Transverse colon (tissue), 4 donors: ENCODE results near the gene SEMA3F. TPM values are rescaled to one million over a fixed set of nuclear protein-coding genes. Genes with fewer than 3 reads are reported as not detected.

Experiments
- DNase-seq: peaks from one replicate; pipeline ENCODE4 v3.0.0-alpha.2; 2019
- H3K27ac ChIP-seq, 4 donors: fragments of 200-600 bp; sonication (generic); 2 replicates each; pipeline ENCODE4 v1.5.1; 2016 to 2018; ENCODE audit warnings: inconsistent platforms in 4 of 4
- H3K27me3 ChIP-seq: fragments of 200-600 bp; sonication (generic); 2 replicates; pipeline ENCODE4 v1.5.1; 2017; ENCODE audit warnings: inconsistent platforms
- H3K36me3 ChIP-seq, 4 donors: fragments of 200-600 bp; sonication (generic); 2 replicates each; pipeline ENCODE4 v1.5.1; 2017 to 2019; ENCODE audit warnings: inconsistent platforms in 4 of 4
- H3K4me1 ChIP-seq, 4 donors: fragments of 200-600 bp; sonication (generic); 2 replicates each; pipeline ENCODE4 v1.5.1; 2017 to 2020; ENCODE audit warnings: inconsistent platforms in 4 of 4
- H3K4me3 ChIP-seq, 4 donors: fragments of 200-600 bp; sonication (generic); 1 replicate in 1 of 4; 2 replicates in 3 of 4; pipeline versions ENCODE4 v1.5.1 to v1.6.1; 2017 to 2019; ENCODE audit warnings: inconsistent platforms in 4 of 4
- H3K9me3 ChIP-seq, 2 donors: fragments of 200-600 bp; sonication (generic); 2 replicates each; pipeline ENCODE4 v1.5.1; 2017 to 2019; ENCODE audit warnings: inconsistent platforms in 2 of 2
- EP300 ChIP-seq: sonication (generic); formaldehyde crosslinking; IDR thresholded peaks from one replicate; pipeline ENCODE4 v1.6.1; 2017; ENCODE audit warnings: antibody characterized with exemption, low read depth
- POLR2A ChIP-seq: fragments of 450-650 bp; IDR thresholded peaks from one replicate; pipeline ENCODE4 v1.6.1; 2016; ENCODE audit warnings: antibody characterized with exemption, mild to moderate bottlenecking, moderate library complexity
- POLR2AphosphoS5 ChIP-seq, 3 donors: sonication (generic); formaldehyde crosslinking; IDR thresholded peaks; one replicate each; pipeline ENCODE4 v1.6.1; 2016; ENCODE audit warnings: antibody characterized with exemption in 3 of 3
- WGBS, 2 donors: methylation state at CpG; one replicate each; pipeline ENCODE4 v1.1.5; 2018; ENCODE audit warnings: low coverage in 1 of 2; 5-methylcytosine and 5-hydroxymethylcytosine counted together
- in situ Hi-C, 4 donors: fragments of 200-750 bp; cut with MboI; loops; one replicate each; pipeline versions ENCODE4 v1.15.0 to v1.15.1; 2017; ENCODE audit warnings: low sequenced_read_pairs in 3 of 4, low pct_ligation_motif_present in 1 of 4, low pct_unique_long_range_greater_than_20kb in 1 of 4
- intact Hi-C: fragments of 100-400 bp; cut with DNase I; formaldehyde crosslinking; loops from one replicate; pipeline ENCODE4 v1.15.1; 2023; ENCODE audit warnings: low total_unique reads
- total RNA-seq, 4 donors: library from RNA; depleted of rRNA; stranded (reverse); fragments of >200 nt; gene quantifications; one replicate each; pipeline ENCODE4 v1.1.0, GENCODE V29; 2016
- TF ChIP-seq, protein P1 (sequence below), 5 experiments: fragments of 200-600 bp in 3 of 5; fragments of 450-650 bp in 2 of 5; sonication (generic) in 3 of 5; IDR thresholded peaks; 1 replicate in 2 of 5; 2 replicates in 3 of 5; pipeline ENCODE4 v1.5.1; 2016 to 2017; ENCODE audit warnings: antibody characterized with exemption in 5 of 5, inconsistent platforms in 3 of 5, mild to moderate bottlenecking in 2 of 5, moderate library complexity in 1 of 5

The SEMA3F gene
- total RNA-seq, 4 donors from 2014 or later = 1.9 to 30.6 (median 3.8) TPM

DNA sequence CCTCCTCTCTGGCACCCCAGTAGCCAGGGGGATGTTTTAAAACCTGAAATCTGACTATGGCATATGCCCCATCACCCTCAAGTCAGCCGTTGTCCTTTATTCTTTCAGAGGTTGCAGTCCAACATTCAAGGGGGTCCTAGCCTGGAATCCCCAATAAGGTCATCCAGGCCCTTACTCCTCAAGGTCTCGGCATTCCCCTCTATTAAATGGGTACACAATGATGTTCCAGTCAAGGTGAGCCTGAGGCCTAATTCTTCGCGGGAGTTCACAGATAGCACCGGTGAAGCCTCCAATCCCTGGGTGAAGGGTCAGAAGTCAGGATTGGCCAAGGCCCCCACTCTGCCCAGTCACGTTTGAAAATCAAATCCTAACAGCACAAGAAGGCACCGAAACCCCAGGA lies 8.1 kb upstream of the SEMA3F start:
- H3K9me3 ChIP-seq = no peaks in the 10 kb centered on the region
- no peaks in the 10 kb centered on the region for H3K36me3 ChIP-seq
- H3K27me3 ChIP-seq = no peaks in the 10 kb centered on the region
- in situ Hi-C loops (no loop called here), intact Hi-C loops (no loop called here)
- WGBS, 2 donors = 91% methylated on average over 7 of the region's 7 CpGs; no CpG with 5 or more reads in 1 of the 2 donors
- TF ChIP-seq POLR2A (no peak), EP300 (no peak), POLR2AphosphoS5 (IDR thresholded peaks at IDR 0.05) (no peak)
- TF ChIP-seq, protein P1, sequence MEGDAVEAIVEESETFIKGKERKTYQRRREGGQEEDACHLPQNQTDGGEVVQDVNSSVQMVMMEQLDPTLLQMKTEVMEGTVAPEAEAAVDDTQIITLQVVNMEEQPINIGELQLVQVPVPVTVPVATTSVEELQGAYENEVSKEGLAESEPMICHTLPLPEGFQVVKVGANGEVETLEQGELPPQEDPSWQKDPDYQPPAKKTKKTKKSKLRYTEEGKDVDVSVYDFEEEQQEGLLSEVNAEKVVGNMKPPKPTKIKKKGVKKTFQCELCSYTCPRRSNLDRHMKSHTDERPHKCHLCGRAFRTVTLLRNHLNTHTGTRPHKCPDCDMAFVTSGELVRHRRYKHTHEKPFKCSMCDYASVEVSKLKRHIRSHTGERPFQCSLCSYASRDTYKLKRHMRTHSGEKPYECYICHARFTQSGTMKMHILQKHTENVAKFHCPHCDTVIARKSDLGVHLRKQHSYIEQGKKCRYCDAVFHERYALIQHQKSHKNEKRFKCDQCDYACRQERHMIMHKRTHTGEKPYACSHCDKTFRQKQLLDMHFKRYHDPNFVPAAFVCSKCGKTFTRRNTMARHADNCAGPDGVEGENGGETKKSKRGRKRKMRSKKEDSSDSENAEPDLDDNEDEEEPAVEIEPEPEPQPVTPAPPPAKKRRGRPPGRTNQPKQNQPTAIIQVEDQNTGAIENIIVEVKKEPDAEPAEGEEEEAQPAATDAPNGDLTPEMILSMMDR (IDR thresholded peaks at IDR 0.05) = no peak
- no peak overlapping the region for H3K4me3 ChIP-seq
- no peak overlapping the region for H3K27ac ChIP-seq
- DNase-seq = no peak
- H3K4me1 ChIP-seq = peaks cover 0 to 8% (median 0%) of the 10 kb centered on the region in 4 donors

DNA sequence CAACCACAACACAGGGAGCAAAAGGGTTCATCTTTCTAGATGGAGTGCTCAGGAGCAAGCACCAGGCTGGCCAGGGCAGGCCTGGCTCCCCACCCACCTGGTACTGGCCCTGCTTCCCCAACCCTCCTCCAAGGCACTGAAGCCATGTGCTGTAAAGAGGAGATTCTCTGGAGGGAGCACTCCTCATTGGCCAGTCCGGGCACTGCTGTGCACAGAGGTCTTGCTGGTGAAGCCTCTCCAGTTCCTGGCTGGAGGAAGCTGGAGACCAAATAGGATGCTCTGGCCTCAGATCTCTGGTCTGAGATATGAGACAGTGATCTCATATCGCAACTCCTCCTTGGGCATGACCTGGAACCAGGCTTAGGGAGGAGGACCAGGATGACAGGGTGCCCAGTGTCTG lies 7.7 kb upstream of the SEMA3F start:
- H3K4me1 ChIP-seq = peaks cover 0 to 8% (median 0%) of the 10 kb centered on the region in 4 donors
- H3K27ac ChIP-seq = no peak overlapping the region
- H3K27me3 ChIP-seq = no peaks in the 10 kb centered on the region
- in situ Hi-C loops = no loop called here
- 94% methylated on average over 2 of the region's 2 CpGs; no CpG with 5 or more reads in 1 of the 2 donors for WGBS, 2 donors
- TF ChIP-seq POLR2AphosphoS5 (IDR thresholded peaks at IDR 0.05) (no peak), EP300 (no peak), POLR2A (no peak)
- TF ChIP-seq, protein P1 (IDR thresholded peaks at IDR 0.05) = no peak
- no peaks in the 10 kb centered on the region for H3K9me3 ChIP-seq
- intact Hi-C loops = no loop called here
- no peak overlapping the region for H3K4me3 ChIP-seq
- no peaks in the 10 kb centered on the region for H3K36me3 ChIP-seq
- DNase-seq = no peak

DNA sequence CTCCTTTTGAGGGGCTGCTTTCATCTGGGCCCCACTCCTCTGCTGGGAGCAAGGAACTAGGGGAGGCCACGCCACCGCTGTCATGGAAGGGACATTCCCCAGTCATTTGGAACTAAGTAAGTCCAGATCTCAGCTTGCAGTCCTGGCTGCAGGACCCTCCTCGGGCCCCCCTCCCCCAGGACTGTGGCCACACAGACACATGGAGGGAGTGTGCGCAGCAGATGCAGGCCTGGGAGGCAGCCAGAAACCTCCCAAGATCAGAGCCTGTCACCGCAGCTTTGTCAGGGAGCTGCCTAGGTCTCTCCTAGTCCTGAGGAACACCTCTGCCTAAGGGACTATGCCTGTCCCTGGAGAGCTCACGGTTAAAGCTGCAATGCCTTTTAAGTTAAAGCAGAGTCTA lies 7.3 kb upstream of the SEMA3F start:
- H3K27ac ChIP-seq = no peak overlapping the region
- no peaks in the 10 kb centered on the region for H3K9me3 ChIP-seq
- no peaks in the 10 kb centered on the region for H3K36me3 ChIP-seq
- peaks cover 0 to 8% (median 0%) of the 10 kb centered on the region in 4 donors for H3K4me1 ChIP-seq
- TF ChIP-seq EP300 (no peak), POLR2AphosphoS5 (IDR thresholded peaks at IDR 0.05) (no peak), POLR2A (no peak)
- TF ChIP-seq, protein P1 (IDR thresholded peaks at IDR 0.05) = no peak
- intact Hi-C loops (no loop called here), in situ Hi-C loops (no loop called here)
- no peak overlapping the region for H3K4me3 ChIP-seq
- DNase-seq = no peak
- no peaks in the 10 kb centered on the region for H3K27me3 ChIP-seq
- WGBS, 2 donors = 62% methylated on average over 6 of the region's 6 CpGs; no CpG with 5 or more reads in 1 of the 2 donors

DNA sequence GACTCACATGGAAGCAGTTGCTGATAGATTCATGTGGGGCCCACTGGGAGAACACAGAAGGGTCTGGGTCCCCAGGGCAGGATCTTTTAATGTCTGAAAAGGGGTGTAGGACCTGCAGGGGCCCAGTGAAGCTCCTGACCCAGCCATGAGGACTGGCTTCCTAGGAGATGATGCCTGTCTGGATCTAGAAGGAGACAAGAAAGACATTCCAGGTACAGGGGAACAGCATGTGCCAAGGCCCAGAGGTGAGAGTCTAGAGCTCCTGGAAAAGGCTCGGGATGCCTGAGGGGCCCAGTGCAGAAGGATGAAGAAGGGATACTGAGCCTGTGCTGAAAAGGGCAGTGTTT lies 4.7 kb upstream of the SEMA3F start:
- no peak for DNase-seq
- no peak for TF ChIP-seq POLR2AphosphoS5 (IDR thresholded peaks at IDR 0.05)
- TF ChIP-seq, protein P1 (IDR thresholded peaks at IDR 0.05) = no peak
- TF ChIP-seq POLR2A = no peak
- TF ChIP-seq EP300 = no peak

More for the DNA sequence above, 4.7 kb upstream of the SEMA3F start:
- 83% methylated on average over 1 of the region's 1 CpG for WGBS, 2 donors
- Histone ChIP-seq H3K9me3 (no peaks in the 10 kb centered on the region), H3K4me3 (no peak overlapping the region), H3K36me3 (no peaks in the 10 kb centered on the region), H3K27me3 (peaks cover under 1% of the 10 kb centered on the region), H3K4me1 (peaks cover 5 to 13% (median 6%) of the 10 kb centered on the region in 4 donors), H3K27ac (no peak overlapping the region)
- in situ Hi-C loops = no loop called here
- intact Hi-C loops = no loop called here
